Posterior vena cava (tissue), 2 donors: ENCODE data around the gene WFDC2. TPM values are rescaled to one million over a fixed set of nuclear protein-coding genes. Genes with fewer than 3 reads are reported as not detected.

Experiments
- DNase-seq: peaks from one replicate; pipeline ENCODE4 v3.0.0-alpha.2; 2020; ENCODE audit warnings: low spot score
- intact Hi-C, 2 donors: fragments of 100-400 bp; cut with DNase I; formaldehyde crosslinking; loops; one replicate each; pipeline versions ENCODE4 v1.14.1 to v1.14.2; 2022 to 2023
- total RNA-seq, 2 donors: library from RNA; stranded (reverse); fragmentation: NEBNext Ultra II Directional; extraction: Animal tissue kit (Norgen Biotek cat#: 25700); gene quantifications; one replicate each; pipeline ENCODE4 v1.2.1, GENCODE V29; 2021
- donor health status: DM: yes; HTN: yes; CAD: no.
- donor health status: DM: yes; HTN: yes; CAD: no.

WFDC2 gene
- total RNA-seq, 2 donors from 2014 or later, result 38.0 to 57.7 TPM

DNA sequence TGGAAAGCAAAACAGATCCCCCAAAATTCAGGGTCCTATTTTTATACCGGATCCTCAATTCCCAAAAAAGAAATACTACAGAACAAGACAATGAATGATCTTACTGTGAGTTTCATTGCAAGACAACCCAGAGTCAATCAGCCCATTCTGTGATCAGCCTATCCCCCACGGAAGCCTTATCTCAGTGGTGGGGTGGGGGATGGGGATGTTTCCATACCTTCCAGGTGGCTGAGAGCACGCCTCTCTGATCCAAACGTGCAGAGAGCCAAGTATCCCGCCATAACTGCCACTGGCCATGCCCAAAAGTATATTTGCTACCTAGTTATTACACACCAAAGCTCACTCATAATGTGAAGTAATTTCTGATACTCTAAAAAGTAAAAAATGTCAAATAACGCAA, 15.1 kb downstream of the WFDC2 start:
- no peak for DNase-seq
- intact Hi-C loops, result no loop called here

DNA sequence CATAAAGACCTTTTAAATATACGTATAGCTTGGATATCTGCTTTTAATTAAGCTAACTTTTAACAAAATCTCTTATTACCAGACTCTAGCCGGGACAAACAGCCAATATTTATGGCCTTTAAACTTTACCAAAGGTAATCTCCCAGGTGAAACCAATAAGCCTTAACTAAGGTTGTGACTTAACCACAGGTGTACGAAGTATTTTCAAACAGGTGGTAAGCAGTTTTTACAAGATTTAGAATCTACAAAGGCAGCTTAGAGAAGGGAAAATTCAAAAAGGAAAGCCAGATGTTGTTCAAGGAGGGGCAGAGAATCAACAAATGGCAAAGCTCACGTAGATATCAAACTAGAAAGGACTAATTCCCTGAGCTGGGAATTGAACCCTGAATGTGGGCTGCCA, 15.8 kb downstream of the WFDC2 start:
- intact Hi-C loops, result no loop called here
- no peak for DNase-seq

DNA sequence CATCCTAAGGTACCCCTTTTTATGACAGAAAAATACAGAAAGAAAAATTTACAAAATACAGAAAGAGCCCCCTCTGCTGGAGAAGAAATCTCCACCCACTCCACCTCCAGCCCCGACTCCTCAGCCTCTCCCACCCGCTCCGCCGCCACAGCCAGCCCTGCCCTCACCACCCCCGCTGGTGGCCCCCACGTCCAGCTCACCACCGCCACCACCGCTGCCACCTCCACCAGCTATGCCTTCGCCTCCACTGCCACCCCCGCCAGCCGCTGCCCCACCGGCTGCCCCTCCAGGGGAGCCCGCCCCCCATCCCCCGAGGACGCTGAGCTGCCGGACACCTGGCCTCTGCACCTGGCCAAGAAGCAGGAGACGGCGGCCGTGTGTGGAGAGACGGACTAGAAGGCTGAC, 17.7 kb downstream of the WFDC2 start:
- DNase-seq, result no peak
- intact Hi-C loops, result no loop called here

- intact Hi-C loops, result no loop called here
- no peak for DNase-seq
Observed at GRCh38 chr20:45489083-45489531, 19.6 kb downstream of the WFDC2 start.

- no peak for DNase-seq
- intact Hi-C loops, result no loop called here
Observed at GRCh38 chr20:45495501-45495941, 26.0 kb downstream of the WFDC2 start.

DNA sequence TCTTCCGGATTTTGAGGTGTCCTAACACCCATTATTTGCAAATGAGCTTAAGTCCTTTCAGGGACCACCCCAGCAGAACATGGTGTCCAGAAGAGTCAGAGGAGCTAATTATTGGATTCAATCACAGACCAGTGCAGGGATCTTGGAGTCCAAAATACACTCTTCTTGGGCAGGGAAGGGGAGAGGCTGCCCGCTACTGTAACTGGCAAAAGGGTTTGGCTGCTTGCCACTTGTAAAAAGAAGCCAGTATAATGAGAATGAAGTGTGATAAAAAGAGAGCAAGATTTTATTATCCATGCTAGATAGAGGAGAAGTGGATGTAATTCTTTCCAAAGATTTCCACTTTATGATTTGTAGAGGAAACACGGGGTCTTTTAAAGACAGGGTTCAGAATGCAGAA, 26.6 kb downstream of the WFDC2 start:
- no peak for DNase-seq
- intact Hi-C loops, result no loop called here

GRCh38 chr20:45497971-45498494, 28.5 kb downstream of the WFDC2 start:
- intact Hi-C loops, result no loop called here
- no peak for DNase-seq

DNA sequence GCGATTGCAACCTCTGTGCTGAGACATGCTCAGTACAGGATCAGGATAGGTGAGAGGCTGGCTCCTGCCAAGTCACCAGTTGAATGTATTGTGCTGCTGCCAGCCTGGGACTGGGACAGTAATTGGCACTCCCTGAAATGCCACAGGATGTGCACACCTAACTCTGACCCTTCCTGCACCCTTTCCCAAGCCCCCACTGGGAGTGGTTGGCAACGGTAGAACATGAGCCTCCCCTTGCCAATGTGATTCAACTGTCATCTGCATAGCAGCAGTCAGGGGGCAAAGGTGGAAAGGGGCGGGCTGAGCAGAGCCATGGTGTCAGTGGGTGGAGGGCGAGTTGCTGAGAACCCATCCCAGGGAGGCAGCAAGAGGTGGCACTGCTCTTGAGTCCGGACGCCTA, 30.5 kb downstream of the WFDC2 start:
- intact Hi-C loops, result no loop called here
- no peak for DNase-seq

DNA sequence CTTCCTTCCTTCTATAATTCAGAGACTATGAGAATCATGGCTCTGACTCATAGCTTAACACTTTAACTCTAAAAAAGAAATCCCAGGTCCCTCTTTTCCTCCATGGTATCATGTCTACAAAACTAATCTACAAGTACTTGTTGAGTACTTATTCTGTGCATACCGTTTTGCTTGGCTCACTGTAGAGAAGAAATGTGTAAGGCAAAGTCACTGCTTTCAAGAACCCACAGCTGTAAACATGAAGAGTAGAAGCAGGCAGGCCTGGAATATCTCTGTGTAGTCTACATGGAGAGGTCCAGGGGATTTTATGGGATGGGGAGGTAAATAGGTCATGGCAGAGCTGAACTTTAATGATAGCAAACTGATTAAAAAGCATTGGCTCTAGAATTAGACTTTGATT, 32.0 kb downstream of the WFDC2 start:
- no peak for DNase-seq
- intact Hi-C loops, result no loop called here

GRCh38 chr20:45502561-45502960, 33.0 kb downstream of the WFDC2 start:
- intact Hi-C loops, result no loop called here
- DNase-seq, result no peak

GRCh38 chr20:45503403-45503802, 33.9 kb downstream of the WFDC2 start:
- no peak for DNase-seq
- intact Hi-C loops, result no loop called here

DNA sequence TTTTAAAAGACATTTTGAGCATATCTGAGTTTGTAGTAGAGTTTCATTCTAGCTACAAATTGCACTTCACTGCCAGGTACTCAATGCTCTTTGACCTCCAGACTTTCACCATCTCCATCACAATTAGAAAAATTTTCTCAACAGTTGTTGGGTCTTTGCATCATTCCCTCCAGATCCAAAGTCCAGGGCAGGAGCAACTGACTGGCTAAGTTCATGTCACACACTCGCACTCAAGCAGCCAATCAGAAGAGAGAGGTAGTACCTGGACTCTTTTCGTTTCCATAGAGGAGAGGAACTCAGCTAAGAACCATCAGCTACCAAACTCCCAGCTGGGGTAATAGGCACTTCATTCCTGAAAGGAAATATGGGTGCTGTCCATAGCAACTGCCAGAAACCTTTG, 36.8 kb downstream of the WFDC2 start:
- intact Hi-C loops, result no loop called here
- no peak for DNase-seq

DNA sequence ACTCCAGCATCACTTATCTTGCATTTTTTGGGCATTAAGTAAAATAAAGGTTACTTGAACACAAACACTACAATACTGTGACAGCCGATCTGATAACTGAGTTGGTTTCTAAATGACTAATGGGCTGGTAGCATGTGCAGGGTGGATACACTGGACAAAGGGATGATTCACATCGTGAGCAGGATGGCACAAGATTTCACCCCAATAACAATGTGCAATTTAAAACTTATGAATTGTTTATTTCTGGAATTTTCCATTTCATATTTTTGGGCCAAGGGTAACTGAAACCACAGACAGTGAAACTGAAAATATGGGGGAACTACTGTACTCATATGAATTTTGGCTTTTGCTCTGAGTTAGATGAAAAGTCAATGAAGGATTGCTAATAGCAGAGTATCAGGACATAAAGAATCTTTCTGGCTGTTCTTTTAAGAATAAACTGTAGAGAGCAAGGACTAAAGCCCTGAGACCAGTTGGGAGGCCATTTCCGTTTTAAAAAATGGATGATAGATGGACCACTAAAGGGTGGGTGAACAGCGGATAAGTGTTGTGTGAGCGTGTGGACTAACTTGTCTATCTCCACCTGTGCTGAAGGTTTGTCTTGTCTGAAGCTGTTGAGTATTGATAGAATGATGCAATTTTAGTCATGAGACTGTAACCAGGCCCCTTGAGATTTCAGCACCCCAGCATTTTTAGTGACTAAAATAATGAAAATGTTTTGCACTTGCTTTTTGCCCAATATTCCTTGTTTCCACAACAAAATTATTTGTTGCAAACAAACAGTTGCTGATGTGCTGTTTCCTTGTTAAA, 37.7 kb downstream of the WFDC2 start:
- intact Hi-C loops, result no loop called here
- DNase-seq, result no peak

DNA sequence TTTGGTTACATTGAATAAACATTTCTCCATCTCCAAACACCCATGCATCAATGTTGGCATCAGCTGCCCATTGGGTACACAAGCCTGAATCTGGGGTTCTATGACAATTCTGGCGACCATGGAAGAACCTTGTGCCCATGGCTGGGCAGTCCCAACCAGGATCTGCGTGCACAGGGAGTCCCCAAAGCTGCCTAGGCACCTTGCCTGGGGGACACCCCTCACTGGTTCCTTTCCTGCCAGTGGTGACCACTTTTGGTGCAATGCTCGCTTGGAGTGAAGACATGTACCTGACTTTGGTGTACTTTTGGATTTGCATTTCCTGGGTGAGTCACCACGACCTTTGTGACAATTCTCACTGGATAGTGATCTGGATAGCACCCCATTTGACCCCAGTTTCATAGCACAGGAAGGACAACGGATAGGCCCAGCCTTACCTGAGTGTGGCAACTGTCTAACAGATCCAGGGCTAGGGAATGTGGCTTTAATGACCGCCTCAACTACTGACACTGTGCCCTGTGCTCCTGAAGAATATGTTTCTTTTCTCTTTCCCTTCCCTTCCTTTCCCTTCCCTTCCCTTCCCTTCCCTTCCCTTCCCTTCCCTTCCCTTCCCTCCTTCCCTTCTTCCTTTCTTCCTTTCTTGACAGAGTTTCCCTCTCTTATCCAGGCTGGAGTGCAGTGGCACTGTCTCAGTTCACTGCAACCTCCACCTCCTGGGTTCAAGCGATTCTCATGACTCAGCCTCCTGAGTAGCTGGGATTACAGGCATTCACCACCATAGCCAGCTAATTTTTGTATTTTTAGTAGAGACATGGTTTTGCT, 38.7 kb downstream of the WFDC2 start:
- intact Hi-C loops, result no loop called here
- no peak for DNase-seq

- no peak for DNase-seq
- intact Hi-C loops, result no loop called here
Observed at GRCh38 chr20:45509091-45509490, 39.5 kb downstream of the WFDC2 start.

DNA sequence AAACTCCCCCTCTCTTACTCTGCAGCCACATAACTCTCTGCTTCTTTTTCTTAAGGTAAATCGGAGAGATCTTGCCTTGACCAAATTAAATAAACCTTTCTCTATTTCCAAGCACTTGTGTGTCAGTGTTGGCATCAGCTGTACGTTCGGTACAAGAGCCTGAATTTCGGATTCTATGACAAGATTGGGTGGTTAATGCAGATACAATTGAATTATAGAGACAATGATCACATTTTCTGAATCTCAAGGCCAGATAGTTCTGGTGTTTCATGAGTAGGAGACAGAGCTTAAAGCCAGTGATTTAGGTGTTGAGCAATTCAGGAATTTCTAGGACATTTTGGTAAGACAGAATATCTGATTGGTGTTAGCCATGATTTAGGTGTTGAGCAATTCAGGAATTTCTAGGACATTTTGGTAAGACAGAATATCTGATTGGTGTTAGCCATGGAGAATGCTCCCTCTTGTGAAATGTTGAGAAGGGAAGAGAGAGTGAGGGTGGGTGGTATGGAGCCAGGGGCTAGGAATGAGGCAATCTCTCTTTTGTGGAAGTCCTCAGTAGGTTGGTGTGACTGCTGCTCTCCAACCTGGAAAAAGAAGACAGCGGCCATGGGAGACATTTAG, 40.8 kb downstream of the WFDC2 start:
- DNase-seq, result no peak
- intact Hi-C loops, result no loop called here

GRCh38 chr20:45515147-45515913, 45.8 kb downstream of the WFDC2 start, which contains the start of gene SPINT3:
Gene SPINT3, minus strand, starts transcription at chr20:45515622. Its CDS starts 14 bp downstream, at chr20:45515608.
- intact Hi-C loops, result no loop called here
- DNase-seq, result no peak

GRCh38 chr20:45518282-45518681, 48.7 kb downstream of the WFDC2 start:
- DNase-seq, result no peak

DNA sequence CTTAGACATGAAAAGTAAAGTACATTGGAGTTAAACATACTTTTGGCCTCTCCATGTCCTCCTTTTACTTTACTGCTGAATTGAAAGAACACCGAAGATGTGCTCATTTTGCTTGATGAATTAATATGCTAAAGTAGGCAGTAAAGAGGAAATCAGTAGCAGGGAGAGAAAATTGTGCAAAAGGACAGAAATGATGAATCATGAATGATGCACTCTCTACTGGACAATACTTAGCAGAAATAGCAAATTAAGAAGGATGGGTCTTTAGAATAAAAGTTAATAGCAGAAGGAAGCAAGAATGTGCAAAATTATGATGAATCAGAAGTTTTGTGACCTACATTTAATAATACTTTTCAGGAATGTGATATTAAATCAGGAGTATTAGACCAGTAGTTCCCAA, 54.3 kb downstream of the WFDC2 start:
- DNase-seq, result no peak

More at GRCh38 chr20:45518282-45518681, 48.7 kb downstream of the WFDC2 start:
- intact Hi-C loops, result no loop called here

More for the DNA sequence above, 54.3 kb downstream of the WFDC2 start:
- intact Hi-C loops, result no loop called here
